A375 (cell line): ENCODE measurements around the gene ATP10D. TPM values are rescaled to one million over a fixed set of nuclear protein-coding genes. Genes with fewer than 3 reads are reported as not detected.

Experiments used
- total RNA-seq: library from RNA; depleted of rRNA; stranded (reverse); fragments of >200 nt; shearing (Covaris generic); gene quantifications from 2 replicates; pipeline ENCODE4 v1.2.3, GENCODE V29; 2014; rRNA removed

ATP10D gene
- total RNA-seq, result 4.6 and 5.2 TPM in 2 replicates

DNA sequence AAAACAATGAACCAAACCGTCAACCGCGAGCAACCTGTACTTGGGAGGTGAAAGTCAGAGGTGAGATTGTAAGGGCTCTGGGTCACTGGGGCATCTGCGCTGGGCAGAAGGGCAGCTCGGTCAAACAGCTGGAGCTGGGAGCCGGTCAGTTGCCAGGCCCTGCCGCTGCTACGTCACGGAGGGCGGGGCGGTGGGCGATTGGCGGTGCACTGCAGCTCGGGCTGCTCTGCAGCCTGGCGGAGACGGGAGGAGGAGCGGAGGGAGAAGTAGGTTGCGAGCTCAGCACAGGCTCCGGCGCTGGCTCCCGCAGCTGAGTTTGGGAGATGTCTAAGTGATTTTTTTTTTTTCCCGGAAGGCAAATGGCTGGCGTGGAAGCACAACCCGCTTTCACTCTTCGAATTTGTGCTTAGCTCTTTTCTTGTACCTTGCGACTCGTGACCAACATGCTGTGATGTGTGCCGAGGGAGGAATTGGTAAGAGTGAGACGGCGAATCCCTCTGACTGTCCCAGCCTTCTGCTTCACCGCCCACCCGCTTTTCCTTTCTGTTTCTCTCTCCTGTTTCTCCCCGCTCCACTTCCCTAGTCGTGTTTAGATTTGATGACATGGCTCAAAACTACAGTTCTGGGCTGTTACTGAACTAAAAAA lies at the start of gene ATP10D:
Gene ATP10D (plus strand): TSS at position 229 of the 646 bp plus-strand sequence. CDS start 27,266 bp downstream, outside the sequence.

GRCh38 chr4:47463235-47463956 lies 21.7 kb upstream of the ATP10D start, which contains the start of gene COMMD8:
COMMD8 (minus strand) TSS chr4:47463702; CDS start chr4:47463651, 51 bp downstream.

Other genes with a start within 250 kb of the ATP10D start
- gene COMMD8, start 21.6 kb upstream of the ATP10D start, total RNA-seq, result 11.0 and 16.8 TPM in 2 replicates